NCI-H82 treated with DMSO at 0.1 percent for 48 hours (cell line): ENCODE data around the gene SPATS2.
A peak's percentile ranks its signal among the peaks of the same experiment; 100 is the strongest.
"Not testable (repeated sequence)": the region's sequence is repeated elsewhere in the genome, so short reads cannot be mapped to it uniquely, and the experiment has no call there.

Experiments
- DNase-seq: peaks from one replicate; lab custom pipeline; 2025; ENCODE audit not compliant: unreplicated experiment; lab: John Stamatoyannopoulos, UW

Gene SPATS2

DNA sequence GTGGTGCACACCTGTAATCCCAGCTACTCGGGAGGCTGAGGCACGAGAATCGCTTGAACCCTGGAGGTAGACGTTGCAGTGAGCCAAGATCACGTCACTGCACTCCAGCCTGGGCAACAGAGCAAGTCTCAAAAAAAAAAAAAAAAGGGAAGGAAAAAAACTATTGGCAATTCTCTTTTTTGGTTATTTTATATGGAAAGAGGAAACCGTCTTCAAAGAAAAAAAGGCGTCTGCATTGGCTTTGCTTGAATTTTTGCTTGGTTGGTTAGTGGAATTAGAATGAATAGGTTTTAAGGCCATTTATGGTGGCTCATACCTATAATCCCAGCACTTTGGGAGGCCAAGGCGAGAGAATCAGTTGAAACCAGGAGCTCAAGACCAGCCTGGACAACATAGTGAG lies 142.4 kb downstream of the SPATS2 start:
- DNase-seq: not testable (repeated sequence)

DNA sequence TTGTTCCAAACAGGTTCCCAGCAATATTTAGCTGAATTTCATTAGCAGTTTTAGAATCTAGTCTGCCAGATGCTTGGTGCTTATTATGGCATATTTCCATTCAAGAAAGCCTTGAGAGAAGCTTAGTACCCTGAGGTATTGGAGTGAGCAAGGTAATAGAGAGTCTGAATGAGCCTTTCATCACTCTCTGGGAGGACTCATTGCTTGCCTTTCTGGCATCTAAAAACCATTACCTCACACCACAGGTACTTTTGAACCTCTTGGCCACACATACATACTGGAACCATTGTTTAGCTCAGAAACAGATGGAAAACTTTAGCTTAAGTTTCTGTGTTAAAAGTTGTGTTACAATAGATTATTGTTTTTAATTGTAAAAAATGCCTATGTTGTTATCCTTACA lies 144.1 kb downstream of the SPATS2 start:
- DNase-seq: no peak

DNA sequence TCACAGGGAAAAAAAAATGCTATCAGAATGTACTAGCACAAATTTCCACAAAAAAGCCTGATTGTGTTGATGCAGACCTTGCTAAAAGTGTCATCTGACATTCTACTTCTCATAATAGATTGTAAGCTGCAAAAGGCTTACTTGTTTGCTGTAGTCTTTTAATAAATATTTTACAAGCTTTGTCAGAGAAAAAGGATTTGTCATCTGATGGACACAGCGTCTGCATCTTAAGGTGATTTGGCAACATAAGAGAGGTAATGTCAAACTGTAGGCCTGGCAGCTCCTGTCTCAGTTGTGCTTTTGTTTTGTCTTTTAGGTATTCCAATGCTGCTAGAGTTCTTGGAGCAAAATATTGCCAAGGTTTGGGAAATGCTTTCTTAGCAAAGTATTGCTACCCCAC lies 145.3 kb downstream of the SPATS2 start:
- DNase-seq: no peak

DNA sequence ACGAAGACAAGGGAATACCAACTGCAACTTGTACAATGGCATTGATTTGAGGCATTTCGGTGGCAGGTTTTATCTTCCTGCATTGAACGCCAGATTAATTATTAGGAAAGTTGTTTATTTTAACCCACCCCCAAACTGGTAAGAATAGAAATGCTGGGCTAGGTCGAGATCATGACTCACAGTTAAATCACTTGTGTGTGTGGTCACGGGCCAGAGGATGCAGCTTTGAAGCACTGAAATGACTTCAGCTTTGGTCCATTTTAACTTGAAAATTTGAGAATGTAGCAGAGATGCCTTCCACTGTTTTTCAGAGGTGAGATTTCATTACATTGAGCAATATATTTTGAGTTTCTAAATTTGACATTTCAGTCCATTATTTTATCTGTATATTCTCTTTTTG lies 148.0 kb downstream of the SPATS2 start:
- DNase-seq: no peak

DNA sequence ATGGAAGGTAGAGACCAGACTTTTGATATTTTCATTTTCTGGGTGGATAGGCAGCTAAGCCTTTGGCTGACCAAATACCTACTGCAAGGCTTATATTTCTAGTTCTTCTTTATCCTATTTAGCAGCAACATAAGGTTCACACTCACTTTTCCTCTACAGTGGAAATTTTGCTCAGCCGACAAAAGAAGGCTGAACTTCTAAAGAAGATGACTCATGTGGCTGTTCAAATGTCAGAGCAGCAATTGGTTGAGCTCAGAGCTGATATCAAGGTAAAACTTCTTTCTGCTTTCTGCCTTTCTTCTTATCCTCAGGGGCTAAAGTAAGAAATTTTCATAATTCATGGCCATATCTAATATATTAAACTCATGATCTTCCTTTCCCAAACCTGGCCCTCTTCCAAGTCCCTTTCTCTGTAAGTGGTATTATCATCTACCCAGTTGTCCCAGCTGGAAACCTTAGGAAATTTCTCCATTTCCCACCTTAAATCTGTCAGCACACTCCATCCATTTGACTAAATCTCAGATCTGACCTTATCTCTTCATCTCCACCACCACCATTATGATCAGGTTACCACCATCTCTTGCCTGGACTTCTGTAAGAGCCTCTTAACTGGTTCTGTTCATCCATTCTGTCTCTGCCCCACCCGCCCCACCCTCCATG lies 151.8 kb downstream of the SPATS2 start:
- no peak for DNase-seq

DNA sequence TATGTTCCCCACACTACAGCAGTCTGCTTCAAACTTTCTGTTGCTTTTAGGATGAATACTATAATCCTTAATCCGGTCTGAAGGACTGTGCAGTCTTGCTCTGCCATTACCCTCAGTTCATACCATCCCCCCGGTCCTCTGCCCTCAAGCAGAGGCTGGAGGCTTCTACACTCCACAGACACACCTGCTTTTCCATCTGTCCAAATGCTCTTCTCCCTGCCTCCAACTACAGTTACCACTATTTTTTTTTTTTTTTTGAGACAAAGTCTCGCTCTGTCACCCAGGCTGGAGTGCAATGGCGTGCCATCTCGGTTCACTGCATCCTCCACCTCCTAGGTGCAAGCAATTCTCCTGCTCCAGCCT lies 152.3 kb downstream of the SPATS2 start:
- peak; percentile 67 for DNase-seq

DNA sequence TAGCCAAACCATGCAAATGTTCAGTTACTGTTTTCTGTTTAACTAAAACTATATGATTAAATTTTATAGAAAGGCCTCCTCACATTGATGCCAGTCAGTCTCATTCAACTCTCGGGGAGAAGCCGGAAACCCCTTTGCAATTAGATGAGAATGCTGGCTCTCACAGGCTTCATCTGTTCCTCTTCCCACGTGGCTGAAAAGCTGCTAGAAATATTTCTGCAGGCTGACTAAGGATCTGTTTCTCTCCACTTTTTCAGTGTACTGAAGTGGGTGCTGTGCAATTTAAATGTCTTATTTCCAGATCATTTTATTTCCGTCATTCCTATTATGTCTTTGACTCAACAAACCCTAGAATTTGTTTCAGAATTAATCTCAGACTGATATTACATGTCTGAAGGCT lies 154.1 kb downstream of the SPATS2 start:
- DNase-seq: no peak

DNA sequence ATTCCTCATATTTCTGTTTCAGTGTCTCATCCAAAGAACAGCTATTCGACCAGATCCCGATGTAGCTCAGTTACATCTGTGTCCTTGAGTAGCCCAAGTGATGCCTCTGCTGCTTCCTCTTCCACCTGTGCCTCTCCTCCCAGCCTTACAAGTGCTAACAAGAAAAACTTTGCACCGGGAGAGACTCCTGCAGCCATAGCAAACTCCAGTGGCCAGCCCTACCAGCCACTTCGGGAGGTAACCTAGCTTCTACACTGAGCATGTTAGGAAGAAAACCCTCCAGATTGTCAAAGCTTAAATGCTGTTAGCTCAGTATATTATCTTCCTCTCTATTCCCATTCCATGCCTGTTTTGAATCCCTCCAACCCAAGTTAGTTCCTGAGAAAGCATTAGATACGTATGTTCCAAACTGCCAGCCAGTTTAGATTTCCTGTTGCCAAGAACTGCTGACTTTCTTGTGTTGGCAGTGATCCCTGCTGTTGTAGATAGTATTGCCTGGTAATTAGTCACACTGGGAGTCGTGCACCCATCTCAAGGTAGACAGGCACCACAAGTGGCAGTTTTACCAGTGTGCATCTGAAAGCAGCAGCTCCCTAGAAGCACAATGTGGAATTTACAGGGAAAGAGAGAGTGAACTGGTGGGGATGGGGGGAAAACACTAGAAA lies 157.5 kb downstream of the SPATS2 start:
- DNase-seq: no peak

DNA sequence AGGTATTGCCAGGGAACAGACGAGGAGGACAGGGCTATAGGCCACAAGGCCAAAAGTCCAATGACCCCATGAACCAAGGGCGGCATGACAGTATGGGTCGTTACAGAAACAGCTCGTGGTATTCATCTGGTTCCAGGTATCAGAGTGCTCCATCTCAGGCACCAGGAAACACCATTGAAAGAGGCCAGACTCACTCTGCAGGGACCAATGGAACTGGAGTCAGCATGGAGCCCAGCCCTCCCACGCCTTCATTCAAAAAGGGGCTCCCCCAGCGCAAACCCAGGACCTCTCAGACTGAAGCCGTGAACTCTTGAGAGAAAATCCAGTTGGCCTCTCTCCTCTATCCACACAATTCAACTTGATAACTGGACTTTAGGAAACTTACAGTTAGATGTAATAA lies 158.7 kb downstream of the SPATS2 start:
- no peak for DNase-seq

DNA sequence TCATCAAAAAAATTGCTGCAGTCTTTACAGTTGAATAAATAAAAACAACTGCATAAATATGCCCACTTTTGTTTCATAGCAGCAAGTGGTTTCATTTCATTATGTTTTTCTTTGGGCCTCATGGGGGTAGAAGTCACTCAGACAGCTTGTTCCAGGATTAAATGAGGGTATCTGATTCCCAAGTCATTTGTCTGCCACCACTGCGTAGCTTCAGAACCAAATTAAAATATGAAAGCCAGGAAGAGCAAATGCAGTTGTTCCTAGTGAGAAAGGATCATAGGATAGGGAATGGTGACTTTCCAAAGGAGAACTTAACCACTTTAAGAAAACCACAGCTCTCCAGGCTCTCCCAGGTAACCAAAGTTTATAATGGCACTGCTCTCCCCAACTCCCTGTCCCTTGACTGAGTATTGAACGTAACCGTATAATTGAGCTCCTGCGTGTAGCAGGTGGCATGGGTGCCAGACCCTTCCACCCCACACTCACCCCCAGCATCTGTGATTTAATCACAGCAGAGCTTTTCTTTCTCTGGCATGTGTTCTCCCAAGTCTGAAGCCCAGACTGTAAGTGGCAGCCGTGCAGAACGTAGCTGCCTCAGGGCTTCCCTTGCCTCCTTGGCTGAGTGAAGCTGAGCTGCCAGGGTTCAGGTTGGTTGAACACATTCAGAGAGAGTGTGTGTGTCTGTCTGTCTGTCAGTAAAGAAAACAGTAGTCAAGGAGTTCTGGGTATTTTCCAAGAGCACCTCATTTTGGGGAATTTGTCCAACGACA lies 160.3 kb downstream of the SPATS2 start:
- DNase-seq: no peak

DNA sequence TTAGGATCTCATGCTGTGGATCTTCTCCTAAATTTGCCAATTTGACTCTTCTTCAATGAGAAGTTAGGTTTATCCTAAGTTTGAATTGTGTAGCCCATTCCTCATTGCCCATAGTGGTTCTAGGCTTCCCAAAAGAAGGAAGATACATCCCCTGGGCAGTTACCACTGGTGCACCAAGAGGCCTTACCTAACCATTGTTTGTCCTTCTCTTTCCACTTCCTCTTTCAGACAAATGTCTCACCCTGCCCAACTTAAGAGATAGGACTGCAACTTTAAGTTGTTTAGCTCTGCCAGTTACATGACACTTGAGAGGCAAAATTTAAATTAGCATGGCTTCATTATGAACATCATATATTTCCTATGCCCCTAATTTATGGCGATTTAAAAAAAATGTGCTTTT lies 162.2 kb downstream of the SPATS2 start:
- no peak for DNase-seq

DNA sequence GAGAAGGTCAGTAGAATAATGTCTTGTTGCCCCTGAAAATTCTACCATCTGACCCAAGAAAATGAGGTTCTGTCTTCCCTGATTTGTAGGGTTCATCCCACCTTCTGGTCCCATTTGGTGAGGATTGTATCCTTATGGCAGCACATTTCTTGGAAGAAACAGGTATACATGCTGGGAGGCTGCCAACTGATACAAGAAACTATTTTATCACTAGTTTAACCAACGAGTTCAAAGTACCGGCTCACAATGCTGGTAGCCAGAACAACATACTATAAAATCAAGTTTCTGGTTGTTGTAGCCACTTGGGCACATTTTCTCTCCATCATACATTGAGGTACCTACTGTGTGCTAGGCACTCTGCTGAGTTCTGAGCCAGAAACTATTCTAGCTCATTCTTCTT lies 164.5 kb downstream of the SPATS2 start:
- DNase-seq: no peak

DNA sequence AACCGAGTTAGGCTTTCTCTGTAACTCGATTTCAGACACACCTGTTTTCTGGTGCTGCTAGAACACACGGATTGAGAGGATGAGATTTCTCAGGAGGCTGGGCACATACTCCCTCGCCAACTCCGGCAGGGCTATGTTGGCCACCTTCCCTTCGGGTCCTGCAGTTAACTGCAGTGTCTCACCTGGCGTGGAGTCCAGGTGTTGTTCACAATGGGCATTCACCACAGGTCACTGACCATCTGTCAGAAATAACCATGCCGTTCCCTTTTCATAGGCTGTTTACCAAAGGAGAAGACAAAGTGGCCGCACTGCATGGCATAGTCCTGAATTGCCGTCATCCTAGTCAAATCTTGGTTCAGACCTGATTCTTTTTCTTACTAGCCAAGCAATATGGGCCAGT lies 166.1 kb downstream of the SPATS2 start:
- DNase-seq: no peak

DNA sequence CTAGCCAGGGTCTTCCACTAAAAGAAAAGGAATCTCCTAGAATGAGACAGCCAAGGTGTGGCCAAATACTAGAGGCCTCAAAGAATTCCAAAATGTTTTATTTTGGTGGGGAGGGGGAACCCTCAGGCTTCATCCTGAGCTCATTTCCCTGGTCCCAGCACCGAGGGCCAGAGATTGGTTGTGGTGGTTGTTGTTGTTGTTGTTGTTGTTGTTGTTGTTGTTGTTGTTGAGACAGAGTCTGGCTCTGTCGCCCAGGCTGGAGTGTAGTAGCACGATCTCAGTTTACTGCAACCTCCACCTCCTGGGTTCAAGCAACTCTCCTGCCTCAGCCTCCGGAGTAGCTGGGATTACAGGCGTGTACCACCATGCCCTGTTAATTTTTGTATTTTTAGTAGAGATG lies 166.9 kb downstream of the SPATS2 start:
- not testable (repeated sequence) for DNase-seq

DNA sequence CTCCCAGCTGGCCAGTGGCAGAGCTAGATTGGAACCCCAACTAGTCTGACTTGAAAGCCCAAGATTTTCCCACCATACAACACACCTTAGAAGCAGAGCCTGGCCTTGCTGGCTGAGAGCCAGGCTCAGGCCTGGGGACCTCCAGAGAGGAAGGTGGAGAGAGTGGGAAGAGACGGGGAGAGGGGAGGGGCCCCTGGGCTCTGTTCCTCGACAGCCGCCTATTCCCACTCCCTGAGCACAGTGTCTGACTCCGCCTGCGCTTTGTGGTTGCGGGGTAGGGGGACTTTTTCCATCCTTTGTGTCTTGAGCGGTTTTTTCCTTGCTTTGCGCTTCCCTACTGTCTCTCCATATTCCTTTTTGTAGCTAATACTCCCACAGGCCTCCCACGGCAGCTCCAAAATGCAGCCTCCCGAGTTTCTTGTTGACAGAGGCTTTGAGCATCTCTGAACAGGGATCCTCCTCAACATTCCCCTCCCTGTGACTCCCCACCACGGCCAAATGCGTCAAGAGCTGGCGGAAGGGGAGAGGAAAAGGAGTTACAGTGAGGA lies 167.5 kb downstream of the SPATS2 start:
- no peak for DNase-seq

DNA sequence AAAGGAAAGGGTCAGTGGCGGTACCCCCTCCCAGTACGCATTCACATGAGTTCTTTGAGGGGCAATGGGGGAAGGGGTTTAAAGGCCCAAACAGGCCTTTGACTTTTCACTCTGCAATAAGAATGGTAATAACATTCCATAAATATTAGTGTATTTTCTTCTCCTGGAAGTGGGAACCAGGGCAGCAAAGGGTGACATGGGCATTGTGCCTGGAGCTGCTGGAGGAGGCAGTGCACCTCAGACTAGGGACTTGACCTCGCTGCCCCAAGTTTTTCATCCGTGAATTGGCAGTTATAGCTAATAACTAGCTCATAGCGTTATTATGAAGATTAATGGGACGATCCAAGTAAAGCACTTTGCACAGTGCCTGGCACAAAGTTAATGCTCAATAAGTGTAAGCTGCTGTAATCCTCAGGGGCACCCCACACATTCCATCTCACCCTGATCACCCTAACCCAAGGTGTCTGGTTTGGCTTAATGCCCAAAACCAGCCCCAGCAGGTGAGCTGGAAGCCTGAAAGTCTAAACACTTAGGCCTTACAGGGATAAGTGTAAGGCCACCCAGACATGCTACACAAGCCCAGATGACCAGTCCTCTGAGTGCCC lies 168.8 kb downstream of the SPATS2 start:
- DNase-seq: no peak

DNA sequence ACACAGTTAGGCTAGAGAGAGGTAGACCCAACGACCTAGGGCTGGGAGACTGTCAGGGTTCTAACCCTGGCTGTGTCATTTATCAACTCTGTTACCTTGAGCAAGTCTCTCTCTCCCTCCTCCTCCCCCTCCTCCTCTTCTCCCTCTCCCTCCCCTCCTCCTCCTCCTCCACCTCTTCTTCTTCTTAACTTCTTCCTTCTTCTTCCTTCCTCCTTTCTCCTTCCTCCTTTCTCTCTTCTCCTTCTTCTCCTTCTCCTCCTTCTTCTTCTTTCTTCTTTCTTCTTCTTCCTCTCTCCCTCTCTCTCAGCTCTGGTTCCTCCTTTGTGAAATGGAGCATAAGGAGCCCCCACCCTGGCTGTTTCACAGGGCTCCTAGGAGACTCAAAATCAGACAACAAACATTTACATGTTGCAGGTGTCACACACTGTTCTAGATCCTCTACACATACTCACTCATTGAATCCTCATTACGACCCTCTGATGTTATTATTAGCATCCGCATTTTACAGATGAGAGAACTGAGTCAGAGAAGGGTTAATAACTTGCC lies 169.3 kb downstream of the SPATS2 start:
- DNase-seq: no peak

DNA sequence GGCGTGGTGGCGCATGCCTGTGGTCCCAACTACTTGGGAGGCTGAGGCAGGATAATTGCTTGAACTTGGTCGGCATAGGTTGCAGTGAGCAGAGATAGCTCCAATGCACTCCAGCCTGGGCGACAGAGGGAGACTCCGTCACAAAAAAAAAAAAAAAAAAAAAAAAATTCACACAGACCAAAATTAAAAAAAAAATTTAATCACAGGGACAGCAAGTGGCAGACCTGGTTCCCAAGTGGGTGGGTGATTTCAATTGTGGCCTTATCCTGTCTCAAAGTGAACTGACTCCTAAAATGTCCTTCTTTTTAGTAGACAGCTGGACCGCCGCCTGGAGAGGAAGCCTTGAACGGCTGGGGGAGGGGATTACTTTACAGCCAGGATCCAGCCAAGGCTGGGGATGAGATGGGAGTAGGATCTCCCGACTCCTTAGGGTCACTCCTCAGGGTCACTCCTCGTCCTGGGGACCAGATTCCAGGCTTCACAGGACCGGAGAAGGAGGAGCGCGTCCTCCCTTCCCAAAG lies 170.0 kb downstream of the SPATS2 start:
- DNase-seq: no peak

DNA sequence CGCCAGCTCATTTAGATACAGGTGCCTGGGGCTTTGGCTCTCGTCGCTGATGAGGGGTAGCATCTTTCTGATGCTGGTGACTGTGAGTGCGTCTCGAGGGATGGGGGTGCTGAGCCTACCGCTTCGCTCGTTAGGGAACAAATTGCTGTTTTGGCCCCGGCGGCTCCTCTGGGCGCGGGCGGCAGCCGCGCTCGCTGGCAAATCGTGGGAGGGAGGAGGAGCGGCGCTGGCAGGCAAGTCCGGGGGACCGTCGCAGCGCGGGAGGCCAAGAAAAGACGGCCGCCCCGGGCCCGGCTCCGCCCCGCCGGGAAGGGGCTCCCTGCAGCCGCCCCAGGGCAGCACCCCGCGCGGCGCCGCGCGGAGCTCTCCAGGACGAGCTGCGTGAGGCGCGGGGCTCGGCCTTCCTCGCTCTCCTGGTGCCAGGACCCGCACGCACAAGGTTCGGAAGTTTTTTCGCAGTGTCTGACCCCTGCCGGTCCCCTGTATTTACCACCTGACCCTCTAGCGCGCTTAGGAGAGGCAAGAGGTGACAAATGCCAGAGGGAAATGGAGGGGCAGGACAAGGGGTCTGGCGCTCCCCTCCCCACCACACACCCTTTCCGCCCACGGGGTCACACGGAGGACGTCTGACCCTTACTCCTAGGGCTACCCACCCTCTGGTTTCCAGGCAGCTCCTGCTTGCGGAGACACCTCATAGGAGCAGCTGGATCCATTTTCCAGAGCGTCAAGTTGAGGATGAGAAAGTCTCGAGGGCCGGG lies 170.7 kb downstream of the SPATS2 start:
- DNase-seq: no peak
